Endodermal cell (in vitro differentiated cells): Measurements from ENCODE around the gene SZT2. TPM values are rescaled to one million over a fixed set of nuclear protein-coding genes. Genes with fewer than 3 reads are reported as not detected.

ENCODE experiments used
- DNase-seq: peaks from one replicate; pipeline ENCODE4 v3.0.0-alpha.2; 2017
- H3K27ac ChIP-seq: 2 replicates; pipeline ENCODE4 v1.5.1; 2013; ENCODE audit warnings: mild to moderate bottlenecking, low read depth, low read length, moderate library complexity
- H3K27me3 ChIP-seq: 2 replicates; pipeline ENCODE4 v1.6.1; 2013; ENCODE audit warnings: mild to moderate bottlenecking, low read length, moderate library complexity; ENCODE audit not compliant: insufficient read depth, control insufficient read depth, poor library complexity, severe bottlenecking
- H3K36me3 ChIP-seq: 2 replicates; pipeline ENCODE4 v1.7.0; 2013; ENCODE audit warnings: mild to moderate bottlenecking, low read length, moderate library complexity; ENCODE audit not compliant: control insufficient read depth, insufficient read depth
- H3K4me1 ChIP-seq: one replicate; pipeline ENCODE4 v1.7.0; 2013; ENCODE audit warnings: low read length; ENCODE audit not compliant: control insufficient read depth, insufficient read depth
- H3K4me3 ChIP-seq: 2 replicates; pipeline ENCODE4 v1.5.1; 2013; ENCODE audit warnings: mild to moderate bottlenecking, low read length, moderate library complexity
- H3K9ac ChIP-seq: 2 replicates; pipeline ENCODE4 v1.6.1; 2013; ENCODE audit warnings: mild to moderate bottlenecking, low read length, moderate library complexity; ENCODE audit not compliant: poor library complexity, severe bottlenecking; ENCODE audit errors: extremely low read depth
- H3K9me3 ChIP-seq: 2 replicates; pipeline ENCODE4 v1.6.1; 2013; ENCODE audit warnings: mild to moderate bottlenecking, low read length, moderate library complexity; ENCODE audit not compliant: control insufficient read depth
- H3K27ac Mint-ChIP-seq: 2 replicates; pipeline ENCODE4 v1.8.0; 2020; ENCODE audit warnings: mixed read lengths
- H3K27me3 Mint-ChIP-seq: 2 replicates; pipeline ENCODE4 v1.8.0; 2021; ENCODE audit warnings: mild to moderate bottlenecking, mixed read lengths; ENCODE audit not compliant: insufficient read depth
- H3K36me3 Mint-ChIP-seq: 2 replicates; pipeline ENCODE4 v1.8.0; 2020; ENCODE audit warnings: low read depth, mixed read lengths
- H3K4me1 Mint-ChIP-seq: 2 replicates; pipeline ENCODE4 v1.8.0; 2020; ENCODE audit warnings: mixed read lengths
- H3K4me3 Mint-ChIP-seq: 2 replicates; pipeline ENCODE4 v1.8.0; 2020; ENCODE audit warnings: mild to moderate bottlenecking, moderate library complexity, mixed read lengths
- H3K9me3 Mint-ChIP-seq: 2 replicates; pipeline ENCODE4 v1.8.0; 2020; ENCODE audit warnings: mild to moderate bottlenecking, mixed read lengths
- CTCF ChIP-seq: fragments of 200-600 bp; sonication (generic); conservative IDR thresholded peaks from 2 replicates; pipeline ENCODE4 v1.5.0; 2021; ENCODE audit warnings: antibody characterized with exemption, mild to moderate bottlenecking
- WGBS, 2 experiments: methylation state at CpG; one replicate each; pipeline versions ENCODE4 v1.1.5 to v1.1.7; 2013; ENCODE audit warnings: missing lambda C conversion rate in 2 of 2, mixed read lengths in 1 of 2; ENCODE audit not compliant: insufficient coverage in 1 of 2, insufficient read length in 1 of 2; 5-methylcytosine and 5-hydroxymethylcytosine counted together
- total RNA-seq, 2 donors: library from RNA; stranded (reverse); fragmentation: NEBNext Ultra II Directional in 1 of 2; extraction: Animal tissue kit (Norgen Biotek cat#: 25700) in 1 of 2; gene quantifications; 2 replicates in 1 of 2; 3 replicates in 1 of 2; pipeline ENCODE4 v1.2.1, GENCODE V29; 2021

The SZT2 gene
- total RNA-seq, 2 donors from 2014 or later, result 55.6 to 59.7 TPM

GRCh38 chr1:43404353-43404752, 14.7 kb downstream of the SZT2 start:
- Mint-ChIP-seq H3K27me3 (no peaks in the 10 kb centered on the region), H3K27ac (peak overlapping the region; percentile 23), H3K4me1 (peaks cover 8% of the 10 kb centered on the region), H3K9me3 (no peaks in the 10 kb centered on the region), H3K36me3 (peaks cover 44% of the 10 kb centered on the region), H3K4me3 (no peak overlapping the region)
- no peaks in the 10 kb centered on the region for H3K27me3 ChIP-seq
- H3K4me1 ChIP-seq, result peaks cover 5% of the 10 kb centered on the region
- peaks cover 40% of the 10 kb centered on the region for H3K36me3 ChIP-seq
- no peak overlapping the region for H3K9ac ChIP-seq
- no peaks in the 10 kb centered on the region for H3K9me3 ChIP-seq
- no peak overlapping the region for H3K27ac ChIP-seq
- WGBS, 2 experiments, result 97 to 100% methylated on average over 6 of the region's 6 CpGs
- DNase-seq, result no peak
- H3K4me3 ChIP-seq, result no peak overlapping the region
- no peak for TF ChIP-seq CTCF

- peaks cover 40% of the 10 kb centered on the region for H3K36me3 ChIP-seq
- no peak overlapping the region for H3K4me3 ChIP-seq
- no peaks in the 10 kb centered on the region for H3K27me3 ChIP-seq
- H3K36me3 Mint-ChIP-seq, result peaks cover 50% of the 10 kb centered on the region
- no peaks in the 10 kb centered on the region for H3K9me3 ChIP-seq
- no peak for DNase-seq
- peaks cover 8% of the 10 kb centered on the region for H3K4me1 Mint-ChIP-seq
- TF ChIP-seq CTCF, result no peak
- no peak overlapping the region for H3K27ac Mint-ChIP-seq
- H3K4me1 ChIP-seq, result peaks cover 5% of the 10 kb centered on the region
- H3K9me3 Mint-ChIP-seq, result no peaks in the 10 kb centered on the region
- 97 to 100% methylated on average over 3 to 6 of the region's 6 CpGs for WGBS, 2 experiments
- no peak overlapping the region for H3K4me3 Mint-ChIP-seq
- H3K9ac ChIP-seq, result no peak overlapping the region
- H3K27me3 Mint-ChIP-seq, result no peaks in the 10 kb centered on the region
- H3K27ac ChIP-seq, result no peak overlapping the region
Observed at GRCh38 chr1:43405219-43405875, 15.6 kb downstream of the SZT2 start.

GRCh38 chr1:43405876-43406234, 16.2 kb downstream of the SZT2 start:
- 94 to 100% methylated on average over 2 of the region's 2 CpGs for WGBS, 2 experiments
- H3K27me3 Mint-ChIP-seq, result no peaks in the 10 kb centered on the region
- peaks cover 8% of the 10 kb centered on the region for H3K4me1 Mint-ChIP-seq
- no peak overlapping the region for H3K27ac Mint-ChIP-seq
- no peak overlapping the region for H3K27ac ChIP-seq
- no peak overlapping the region for H3K9ac ChIP-seq
- peaks cover 44% of the 10 kb centered on the region for H3K36me3 ChIP-seq
- no peaks in the 10 kb centered on the region for H3K27me3 ChIP-seq
- DNase-seq, result no peak
- no peaks in the 10 kb centered on the region for H3K9me3 ChIP-seq
- H3K9me3 Mint-ChIP-seq, result no peaks in the 10 kb centered on the region
- peaks cover 5% of the 10 kb centered on the region for H3K4me1 ChIP-seq
- H3K4me3 ChIP-seq, result no peak overlapping the region
- peaks cover 53% of the 10 kb centered on the region for H3K36me3 Mint-ChIP-seq
- H3K4me3 Mint-ChIP-seq, result no peak overlapping the region
- TF ChIP-seq CTCF, result no peak
